ENCODE measurements around the gene FHL1. TPM values are rescaled to one million over a fixed set of nuclear protein-coding genes. Genes with fewer than 3 reads are reported as not detected.

Gene FHL1
- total RNA-seq, 1 donor from 2014 or later = 337 TPM

DNA sequence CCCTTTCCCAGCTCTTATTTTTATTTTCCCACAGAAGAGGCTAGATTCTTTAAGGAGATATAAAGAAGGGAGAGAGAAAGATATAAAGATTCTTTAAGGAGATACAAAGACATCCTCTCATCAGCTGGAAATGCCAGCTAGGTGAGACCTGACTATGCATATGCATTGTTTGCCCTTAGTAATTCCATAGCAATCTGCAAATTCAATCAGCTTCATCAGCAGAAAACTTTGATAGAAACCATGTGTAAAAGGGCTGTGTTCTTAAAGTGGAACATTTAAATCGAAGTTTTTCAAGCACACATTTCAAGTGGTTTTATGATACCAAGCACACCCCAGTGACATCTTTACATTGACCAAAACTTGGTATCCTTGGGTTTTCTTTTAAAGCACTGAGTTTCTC, 24.1 kb downstream of the FHL1 start:
- Histone ChIP-seq H3K27me3 (no peaks in the 10 kb centered on the region), H3K36me3 (no peaks in the 10 kb centered on the region), H3K4me3 (no peak overlapping the region), H3K4me1 (peaks cover 39% of the 10 kb centered on the region), H3K9me3 (no peaks in the 10 kb centered on the region), H3K27ac (peak overlapping the region; percentile 66)
- TF ChIP-seq, protein P1, sequence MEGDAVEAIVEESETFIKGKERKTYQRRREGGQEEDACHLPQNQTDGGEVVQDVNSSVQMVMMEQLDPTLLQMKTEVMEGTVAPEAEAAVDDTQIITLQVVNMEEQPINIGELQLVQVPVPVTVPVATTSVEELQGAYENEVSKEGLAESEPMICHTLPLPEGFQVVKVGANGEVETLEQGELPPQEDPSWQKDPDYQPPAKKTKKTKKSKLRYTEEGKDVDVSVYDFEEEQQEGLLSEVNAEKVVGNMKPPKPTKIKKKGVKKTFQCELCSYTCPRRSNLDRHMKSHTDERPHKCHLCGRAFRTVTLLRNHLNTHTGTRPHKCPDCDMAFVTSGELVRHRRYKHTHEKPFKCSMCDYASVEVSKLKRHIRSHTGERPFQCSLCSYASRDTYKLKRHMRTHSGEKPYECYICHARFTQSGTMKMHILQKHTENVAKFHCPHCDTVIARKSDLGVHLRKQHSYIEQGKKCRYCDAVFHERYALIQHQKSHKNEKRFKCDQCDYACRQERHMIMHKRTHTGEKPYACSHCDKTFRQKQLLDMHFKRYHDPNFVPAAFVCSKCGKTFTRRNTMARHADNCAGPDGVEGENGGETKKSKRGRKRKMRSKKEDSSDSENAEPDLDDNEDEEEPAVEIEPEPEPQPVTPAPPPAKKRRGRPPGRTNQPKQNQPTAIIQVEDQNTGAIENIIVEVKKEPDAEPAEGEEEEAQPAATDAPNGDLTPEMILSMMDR (IDR thresholded peaks at IDR 0.05) = no peak
- TF ChIP-seq POLR2A (IDR thresholded peaks at IDR 0.05) (no peak), POLR2AphosphoS5 (IDR thresholded peaks at IDR 0.05; ENCODE audit: insufficient read depth in 1 of 2, low read depth in 1 of 2) (no peak)
- intact Hi-C loops (cut with DNase I) = loop anchor here (5.0 kb wide), 1 partner anchor 36 kb away; no protein-coding TSS in a partner anchor
- no peak for DNase-seq (ENCODE audit: extremely low spot score in 2 of 2)

DNA sequence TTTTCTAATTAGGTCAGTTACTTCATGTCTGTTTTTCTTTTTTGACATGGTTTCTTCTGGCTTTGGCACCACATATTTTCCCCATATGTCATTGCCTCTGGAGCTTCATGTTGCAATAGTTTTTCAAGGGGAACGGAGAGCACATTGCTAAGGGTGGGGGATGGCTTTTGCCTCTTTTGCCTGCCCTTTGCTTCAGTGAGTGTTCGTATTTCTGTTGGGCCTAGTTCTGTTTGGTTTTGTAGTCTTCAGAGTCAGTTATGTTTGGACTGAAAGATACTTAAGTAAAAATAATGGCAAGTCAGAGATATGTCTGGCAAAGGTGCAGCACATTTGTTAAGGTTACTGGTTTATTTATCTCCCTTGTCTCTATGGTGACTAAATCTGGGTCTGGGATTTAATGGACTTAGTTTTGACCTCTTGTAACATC, 29.1 kb downstream of the FHL1 start:
- no peaks in the 10 kb centered on the region for H3K9me3 ChIP-seq
- TF ChIP-seq, protein P1 (IDR thresholded peaks at IDR 0.05) = no peak
- TF ChIP-seq POLR2A (IDR thresholded peaks at IDR 0.05) (no peak), POLR2AphosphoS5 (IDR thresholded peaks at IDR 0.05; ENCODE audit: insufficient read depth in 1 of 2, low read depth in 1 of 2) (peak in 1 of 2 donors; percentile 81)
- no peak for DNase-seq (ENCODE audit: extremely low spot score in 2 of 2)
- H3K4me3 ChIP-seq = no peak overlapping the region
- no peaks in the 10 kb centered on the region for H3K36me3 ChIP-seq
- H3K4me1 ChIP-seq = peaks cover 29% of the 10 kb centered on the region
- H3K27me3 ChIP-seq = no peaks in the 10 kb centered on the region
- peak overlapping the region; percentile 67 for H3K27ac ChIP-seq
- intact Hi-C loops (cut with DNase I) = no loop called here

DNA sequence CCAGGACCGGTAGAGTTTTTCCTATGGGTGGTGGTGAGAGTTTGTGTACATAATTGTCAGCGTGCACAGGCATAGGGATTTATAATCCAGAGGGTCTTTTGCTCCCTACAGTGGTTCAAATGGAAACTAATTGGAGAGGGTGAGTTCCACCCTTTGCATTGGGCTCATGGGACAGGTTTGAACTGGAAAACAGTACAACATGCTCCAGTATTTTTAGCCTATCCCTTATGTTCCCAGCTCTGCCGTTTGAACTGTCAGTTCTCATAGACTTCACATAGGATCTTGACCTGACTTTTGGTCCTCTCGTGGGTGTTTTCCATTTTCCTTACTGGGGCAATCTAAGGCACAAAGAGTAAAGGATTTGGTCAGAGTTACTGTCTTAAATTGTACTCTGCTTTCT, 31.8 kb downstream of the FHL1 start:
- H3K4me1 ChIP-seq = peaks cover 30% of the 10 kb centered on the region
- H3K27ac ChIP-seq = peak overlapping the region; percentile 40

DNA sequence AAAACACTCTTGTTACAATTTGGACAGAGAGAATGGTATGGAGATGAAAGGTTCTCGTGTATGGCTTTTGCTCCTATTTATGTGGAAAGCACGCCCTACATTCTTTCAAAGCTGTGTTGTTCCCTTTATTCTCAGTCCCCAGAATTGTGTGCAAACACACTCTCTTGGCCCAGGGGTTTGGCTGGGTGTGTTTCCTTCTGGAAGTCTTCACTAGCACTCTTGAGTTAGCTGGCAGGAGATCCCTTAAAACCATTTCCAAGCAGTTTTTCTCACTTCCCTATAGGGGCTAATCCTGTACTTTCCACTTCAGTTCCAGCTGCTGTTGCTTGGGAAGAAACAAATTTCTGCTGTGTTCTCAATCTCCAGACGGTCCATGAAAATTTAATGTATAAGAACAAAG, 35.1 kb downstream of the FHL1 start:
- DNase-seq (ENCODE audit: extremely low spot score in 2 of 2) = no peak
- peaks cover 20% of the 10 kb centered on the region for H3K4me1 ChIP-seq
- no peak overlapping the region for H3K4me3 ChIP-seq
- H3K27me3 ChIP-seq = no peaks in the 10 kb centered on the region
- H3K9me3 ChIP-seq = no peaks in the 10 kb centered on the region
- intact Hi-C loops (cut with DNase I) = loop anchor here (2.0 kb wide), 1 partner anchor 34 kb away; no protein-coding TSS in a partner anchor
- no peak overlapping the region for H3K27ac ChIP-seq
- no peaks in the 10 kb centered on the region for H3K36me3 ChIP-seq
- TF ChIP-seq, protein P1 (IDR thresholded peaks at IDR 0.05) = no peak
- no peak for TF ChIP-seq POLR2AphosphoS5 (IDR thresholded peaks at IDR 0.05; ENCODE audit: insufficient read depth in 1 of 2, low read depth in 1 of 2)
- TF ChIP-seq POLR2A (IDR thresholded peaks at IDR 0.05) = no peak

More for the DNA sequence above, 31.8 kb downstream of the FHL1 start:
- no peak for DNase-seq (ENCODE audit: extremely low spot score in 2 of 2)
- H3K9me3 ChIP-seq = no peaks in the 10 kb centered on the region
- intact Hi-C loops (cut with DNase I) = no loop called here
- TF ChIP-seq POLR2AphosphoS5 (IDR thresholded peaks at IDR 0.05; ENCODE audit: insufficient read depth in 1 of 2, low read depth in 1 of 2) (no peak), POLR2A (IDR thresholded peaks at IDR 0.05) (no peak)
- TF ChIP-seq, protein P1 (IDR thresholded peaks at IDR 0.05) = no peak
- H3K27me3 ChIP-seq = no peaks in the 10 kb centered on the region
- H3K4me3 ChIP-seq = no peak overlapping the region
- no peaks in the 10 kb centered on the region for H3K36me3 ChIP-seq

DNA sequence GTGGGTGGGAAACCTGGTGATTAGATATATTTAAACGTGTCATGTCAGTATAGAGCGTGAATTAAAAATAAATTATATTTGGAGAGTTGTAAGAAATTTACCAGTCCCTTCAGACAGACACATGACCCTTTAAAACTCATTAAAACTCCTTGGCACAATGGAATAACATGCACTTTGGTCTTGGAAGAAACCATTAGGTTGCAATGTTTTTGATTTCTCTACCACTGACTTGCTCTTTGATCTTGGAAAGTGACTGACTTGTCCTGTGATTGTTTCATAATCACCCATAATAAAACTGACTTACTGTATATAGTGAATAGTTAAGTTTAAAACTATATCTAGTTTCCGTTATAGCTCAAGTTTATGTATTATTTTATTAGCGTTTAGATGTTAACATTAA, 35.8 kb downstream of the FHL1 start:
- no peak for DNase-seq (ENCODE audit: extremely low spot score in 2 of 2)
- Histone ChIP-seq H3K4me3 (no peak overlapping the region), H3K27ac (no peak overlapping the region), H3K27me3 (no peaks in the 10 kb centered on the region), H3K9me3 (no peaks in the 10 kb centered on the region), H3K36me3 (no peaks in the 10 kb centered on the region), H3K4me1 (peaks cover 19% of the 10 kb centered on the region)
- no peak for TF ChIP-seq POLR2A (IDR thresholded peaks at IDR 0.05)
- TF ChIP-seq POLR2AphosphoS5 (IDR thresholded peaks at IDR 0.05; ENCODE audit: insufficient read depth in 1 of 2, low read depth in 1 of 2) = no peak
- TF ChIP-seq, protein P1 (IDR thresholded peaks at IDR 0.05) = no peak
- intact Hi-C loops (cut with DNase I) = loop anchor here (2.0 kb wide), 1 partner anchor 34 kb away; no protein-coding TSS in a partner anchor
